PC-9 (cell line): ENCODE results near the gene COPB1.

Experiments used
- EZH2 ChIP-seq: fragments of 200-600 bp; sonication (generic); IDR thresholded peaks from 2 replicates; pipeline ENCODE4 v1.8.0; 2017; ENCODE audit warnings: antibody characterized with exemption, low read depth
- TF ChIP-seq, protein P1 (sequence below): fragments of 200-600 bp; sonication (generic); conservative IDR thresholded peaks from 2 replicates; pipeline ENCODE4 v1.6.1; 2017; ENCODE audit warnings: mixed run types, antibody characterized with exemption, mild to moderate bottlenecking, moderate library complexity

DNA sequence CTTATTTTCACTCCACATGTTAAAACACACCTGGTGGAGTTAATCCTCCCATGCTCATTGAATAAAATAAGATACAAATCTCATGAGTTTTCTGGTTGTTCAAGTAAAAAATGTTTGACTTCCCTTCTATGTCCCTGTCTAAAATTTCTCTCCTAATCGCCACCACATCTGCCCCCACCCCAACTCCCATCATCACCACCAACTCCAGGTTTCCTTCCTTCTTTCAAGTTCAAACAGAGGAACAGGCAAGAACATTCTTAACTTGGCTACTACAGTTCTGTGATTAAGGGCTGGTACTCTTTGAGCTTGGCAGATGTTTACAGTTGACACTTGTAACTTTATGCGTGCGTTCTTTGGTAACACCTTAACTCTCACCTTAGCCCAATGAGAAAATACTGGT, 29.7 kb upstream of the COPB1 start:
- TF ChIP-seq, protein P1, sequence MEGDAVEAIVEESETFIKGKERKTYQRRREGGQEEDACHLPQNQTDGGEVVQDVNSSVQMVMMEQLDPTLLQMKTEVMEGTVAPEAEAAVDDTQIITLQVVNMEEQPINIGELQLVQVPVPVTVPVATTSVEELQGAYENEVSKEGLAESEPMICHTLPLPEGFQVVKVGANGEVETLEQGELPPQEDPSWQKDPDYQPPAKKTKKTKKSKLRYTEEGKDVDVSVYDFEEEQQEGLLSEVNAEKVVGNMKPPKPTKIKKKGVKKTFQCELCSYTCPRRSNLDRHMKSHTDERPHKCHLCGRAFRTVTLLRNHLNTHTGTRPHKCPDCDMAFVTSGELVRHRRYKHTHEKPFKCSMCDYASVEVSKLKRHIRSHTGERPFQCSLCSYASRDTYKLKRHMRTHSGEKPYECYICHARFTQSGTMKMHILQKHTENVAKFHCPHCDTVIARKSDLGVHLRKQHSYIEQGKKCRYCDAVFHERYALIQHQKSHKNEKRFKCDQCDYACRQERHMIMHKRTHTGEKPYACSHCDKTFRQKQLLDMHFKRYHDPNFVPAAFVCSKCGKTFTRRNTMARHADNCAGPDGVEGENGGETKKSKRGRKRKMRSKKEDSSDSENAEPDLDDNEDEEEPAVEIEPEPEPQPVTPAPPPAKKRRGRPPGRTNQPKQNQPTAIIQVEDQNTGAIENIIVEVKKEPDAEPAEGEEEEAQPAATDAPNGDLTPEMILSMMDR, result no peak
- TF ChIP-seq EZH2, result no peak
